Hindlimb muscle (tissue), 1 donor: ENCODE measurements around the gene NR2E1. TPM values are rescaled to one million over a fixed set of nuclear protein-coding genes. Genes with fewer than 3 reads are reported as not detected.

ENCODE experiments used
- DNase-seq: peaks from one replicate; pipeline ENCODE4 v3.0.0-alpha.2; 2013
- polyA plus RNA-seq: library from polyadenylated mRNA; unstranded; fragments of 120-200 nt; gene quantifications from one replicate; pipeline ENCODE4 v1.2.1, GENCODE V29; 2013; ENCODE audit not compliant: insufficient read length

NR2E1 gene
- polyA plus RNA-seq, 1 donor: not detected

- DNase-seq: no peak
Observed at GRCh38 chr6:108156180-108156937, 9.5 kb upstream of the NR2E1 start.

DNA sequence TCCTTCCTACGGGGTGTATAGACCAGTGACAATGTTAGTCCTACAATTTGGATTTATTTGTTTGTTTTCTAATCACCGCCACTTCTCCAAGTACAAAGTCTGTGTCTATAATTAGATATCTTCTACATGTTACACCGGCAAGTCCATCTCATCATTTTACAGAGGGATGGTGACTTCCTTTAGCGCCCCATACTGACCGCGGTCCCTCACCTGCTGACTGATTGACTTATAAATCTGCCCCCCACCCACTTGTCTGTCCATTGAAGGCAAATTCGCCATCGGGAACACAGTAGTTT is 8.9 kb upstream of the NR2E1 start:
- no peak for DNase-seq

DNA sequence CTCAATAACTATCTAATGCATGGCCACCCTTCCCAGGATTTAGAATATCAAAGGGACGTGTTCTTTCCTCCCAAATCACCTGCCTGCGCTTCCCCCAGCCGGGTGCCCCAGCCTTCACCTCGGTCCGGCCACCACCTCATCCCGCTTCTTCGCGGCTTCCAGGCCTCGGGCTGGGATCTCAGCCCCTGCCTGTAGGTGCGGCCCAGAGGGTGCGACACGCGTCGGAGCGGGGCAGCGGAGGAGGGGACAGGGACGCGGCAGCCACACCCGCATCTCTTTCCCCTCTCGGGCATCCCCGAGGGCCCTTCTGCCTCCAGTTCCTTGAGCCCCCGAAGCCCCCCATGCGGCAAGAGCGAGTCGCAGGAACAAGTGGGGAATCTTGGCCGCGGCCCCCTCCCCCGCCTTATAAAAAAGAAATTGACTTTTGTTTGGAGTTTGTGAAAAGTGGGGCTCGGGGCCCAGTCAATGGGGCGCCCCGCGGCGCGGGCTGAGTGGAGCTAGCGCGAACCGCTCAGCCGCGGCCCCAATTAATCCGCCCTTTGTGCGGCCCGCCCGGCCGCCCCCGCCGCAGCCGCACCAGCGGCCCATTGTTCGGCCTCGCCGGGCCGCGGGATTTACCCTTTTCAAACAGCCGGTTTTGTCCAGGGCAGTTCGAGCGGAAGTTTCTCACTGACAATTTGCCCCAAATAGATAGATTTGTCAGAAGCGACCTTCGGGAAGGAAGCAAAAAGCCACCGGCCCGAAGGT is 8.4 kb upstream of the NR2E1 start:
- no peak for DNase-seq

DNA sequence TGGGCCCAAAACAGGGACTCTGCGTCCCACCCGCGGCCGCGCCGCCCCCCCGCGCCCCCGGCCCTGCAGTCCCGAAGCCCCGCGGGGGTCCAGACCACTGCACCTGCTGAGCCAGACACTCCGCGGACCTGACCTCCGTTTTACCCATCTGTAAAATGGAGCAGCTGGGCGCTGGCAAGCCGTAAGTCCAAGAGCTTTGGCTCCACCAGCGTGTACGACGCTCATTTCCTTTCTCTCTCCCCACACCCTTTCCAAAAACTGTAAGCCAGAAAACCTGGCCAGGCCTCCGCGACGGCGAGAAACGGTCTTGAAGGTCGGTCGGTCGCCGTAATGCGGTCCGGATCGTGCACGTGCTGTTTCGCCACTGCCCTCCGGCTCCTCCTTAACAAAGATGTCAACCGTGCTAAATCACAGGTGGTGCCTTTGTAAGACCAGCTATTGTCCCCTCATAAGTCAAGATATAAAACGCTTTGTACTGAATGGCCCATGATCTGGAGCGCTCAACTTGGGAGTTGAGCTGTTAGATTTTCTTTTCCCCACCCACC is 7.8 kb upstream of the NR2E1 start:
- no peak for DNase-seq

- DNase-seq: no peak
Observed at GRCh38 chr6:108159981-108160380, 5.8 kb upstream of the NR2E1 start.

- DNase-seq: no peak
Observed at GRCh38 chr6:108161724-108162282, 4.0 kb upstream of the NR2E1 start.

DNA sequence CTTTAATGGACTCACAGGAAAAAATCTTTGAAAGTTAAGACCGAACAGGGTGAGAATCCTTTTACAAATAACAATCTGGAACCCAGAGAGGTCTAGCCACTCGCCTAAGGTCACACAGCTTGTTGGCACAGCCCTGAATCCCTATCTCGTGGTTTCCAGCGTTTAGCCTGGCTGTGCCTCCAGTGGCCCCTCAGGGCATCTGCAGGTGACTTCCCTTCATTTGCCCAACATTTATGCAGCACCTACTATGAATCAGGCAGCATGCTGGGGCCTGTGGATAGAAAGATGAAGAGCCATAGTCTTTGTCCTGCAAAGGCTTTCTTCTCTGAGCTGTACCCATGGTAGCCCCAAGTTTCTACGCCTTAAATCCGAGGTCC is 2.6 kb upstream of the NR2E1 start:
- DNase-seq: no peak

DNA sequence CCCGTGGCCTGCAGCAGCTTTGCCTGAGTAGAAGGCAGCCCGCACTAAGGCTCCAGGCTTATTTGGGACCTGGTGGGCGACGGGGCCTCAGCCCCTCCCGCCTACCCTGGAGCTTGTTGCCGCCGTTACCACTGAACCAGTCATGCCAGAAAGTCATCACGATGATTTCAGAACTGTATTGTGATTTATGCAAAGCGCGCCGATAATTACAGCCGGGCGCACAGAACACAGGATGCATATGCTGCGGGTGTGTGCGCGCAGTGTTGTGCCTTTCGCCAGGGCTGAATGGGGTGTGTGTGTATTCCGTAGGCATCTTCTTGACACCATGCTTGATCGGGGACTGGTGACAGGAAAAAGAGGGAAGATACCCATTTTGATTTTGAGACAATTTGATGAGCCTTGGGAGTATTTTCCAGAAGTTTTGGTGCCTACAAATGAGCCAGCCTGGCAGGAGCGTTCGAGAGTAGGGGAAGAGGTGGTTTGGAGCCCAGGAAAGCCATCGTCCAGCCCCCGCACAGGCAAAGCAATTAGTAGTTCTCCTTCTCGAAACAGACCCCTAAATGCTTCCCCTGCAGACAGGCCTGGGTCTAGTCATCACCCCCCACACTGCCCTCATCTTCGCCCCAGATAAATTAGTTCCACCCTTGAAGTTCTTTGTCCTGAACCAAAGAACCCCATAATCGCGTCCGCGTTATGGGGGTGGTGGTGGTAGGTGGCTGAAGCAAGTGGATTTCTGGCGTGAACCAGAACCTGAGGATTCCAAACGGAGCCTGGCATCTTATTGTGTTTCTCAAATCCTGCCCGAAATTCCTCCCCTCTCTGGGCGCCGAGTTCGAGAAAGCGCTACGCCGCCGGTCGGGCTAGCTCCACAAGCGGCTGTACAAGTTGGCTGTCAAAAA is 1.9 kb upstream of the NR2E1 start:
- no peak for DNase-seq

DNA sequence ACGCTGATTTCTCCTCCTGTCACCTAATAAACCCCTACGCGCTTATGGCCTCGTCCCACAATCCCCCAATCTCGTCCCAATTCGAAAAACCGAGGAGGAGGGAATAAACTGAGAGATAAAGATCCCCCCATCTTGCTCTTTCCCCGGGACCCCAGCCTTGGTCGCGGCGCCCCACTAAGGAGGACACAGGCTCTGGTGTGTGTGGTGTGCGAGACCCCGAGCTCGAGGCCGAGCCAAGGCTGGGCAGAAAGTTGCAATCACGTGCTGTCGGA is 1.3 kb upstream of the NR2E1 start:
- no peak for DNase-seq

- DNase-seq: no peak
Observed at GRCh38 chr6:108164815-108165706, 761 bp upstream of the NR2E1 start.

DNA sequence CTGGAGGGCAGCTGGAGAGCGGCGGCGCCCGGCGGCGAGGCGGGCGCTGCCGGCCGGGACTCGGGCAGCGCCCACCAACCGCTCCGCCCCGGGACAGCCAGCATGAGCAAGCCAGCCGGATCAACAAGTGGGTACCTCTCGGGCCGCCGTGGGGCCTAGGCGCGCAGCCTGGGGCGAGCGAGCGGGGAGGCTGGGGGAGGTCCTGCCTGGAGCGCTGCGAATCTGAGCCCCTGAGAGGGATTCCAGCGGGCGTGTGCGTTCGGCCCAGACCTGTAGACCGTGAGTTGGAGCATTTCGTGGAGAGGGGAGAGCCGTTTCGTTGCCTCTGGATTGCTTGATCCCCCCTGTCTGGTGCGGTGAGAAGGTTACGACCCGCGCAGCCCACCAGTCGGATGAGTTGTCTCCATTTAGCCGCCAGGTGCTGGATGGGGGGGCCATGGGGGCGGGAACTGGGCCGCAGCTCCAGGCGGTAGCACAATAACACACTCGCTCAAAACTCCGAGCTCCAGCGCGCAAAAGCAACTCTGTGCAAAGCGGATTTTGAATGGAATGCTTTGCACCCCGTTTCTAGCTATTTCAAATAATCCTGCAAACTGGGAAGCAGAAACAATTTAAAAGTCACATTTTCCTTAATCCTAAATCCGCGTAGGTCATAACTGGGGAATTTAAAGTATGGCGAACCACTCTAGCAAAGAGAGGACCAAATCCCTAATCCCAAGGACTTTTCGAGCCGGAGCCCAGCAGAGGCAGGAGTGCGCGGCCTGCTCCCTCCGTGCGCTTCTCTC is 1.0 kb downstream of the NR2E1 start:
- DNase-seq: no peak

DNA sequence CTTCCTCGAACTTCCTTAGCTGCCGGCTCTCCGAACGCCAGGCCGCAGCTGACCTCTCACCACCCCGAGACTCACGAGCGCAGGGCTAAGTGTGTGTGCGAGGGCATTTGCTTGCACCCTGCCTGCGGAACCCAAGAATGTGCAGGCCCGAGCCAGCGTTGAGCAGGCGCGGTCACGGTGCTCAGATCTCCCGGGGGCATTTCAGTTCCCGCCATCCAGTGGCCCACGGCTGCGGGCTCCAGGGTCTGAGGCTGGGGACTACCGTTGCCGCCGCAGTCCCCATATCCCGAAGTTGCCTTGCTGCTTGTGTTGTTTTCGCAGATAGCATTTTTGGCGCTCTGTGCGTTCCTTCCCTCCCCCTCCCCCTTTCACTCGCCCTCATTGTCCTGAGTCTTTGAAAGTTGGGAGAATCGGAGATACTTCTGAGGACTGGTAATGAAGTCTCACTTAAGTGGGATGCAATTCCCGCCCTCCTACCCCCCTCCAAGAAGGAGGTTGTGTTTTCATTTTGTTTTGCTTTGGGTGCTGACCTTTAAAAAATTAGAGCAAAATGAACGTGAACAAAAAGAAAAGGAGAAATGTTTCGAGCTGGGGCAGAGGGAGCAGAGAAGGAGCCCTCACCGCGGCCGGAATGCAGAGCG is 1.7 kb downstream of the NR2E1 start:
- DNase-seq: no peak

- DNase-seq: no peak
Observed at GRCh38 chr6:108168090-108168463, 2.3 kb downstream of the NR2E1 start.

- DNase-seq: no peak
Observed at GRCh38 chr6:108168501-108169463, 3.0 kb downstream of the NR2E1 start.

GRCh38 chr6:108169464-108170331 is 3.9 kb downstream of the NR2E1 start:
- no peak for DNase-seq

DNA sequence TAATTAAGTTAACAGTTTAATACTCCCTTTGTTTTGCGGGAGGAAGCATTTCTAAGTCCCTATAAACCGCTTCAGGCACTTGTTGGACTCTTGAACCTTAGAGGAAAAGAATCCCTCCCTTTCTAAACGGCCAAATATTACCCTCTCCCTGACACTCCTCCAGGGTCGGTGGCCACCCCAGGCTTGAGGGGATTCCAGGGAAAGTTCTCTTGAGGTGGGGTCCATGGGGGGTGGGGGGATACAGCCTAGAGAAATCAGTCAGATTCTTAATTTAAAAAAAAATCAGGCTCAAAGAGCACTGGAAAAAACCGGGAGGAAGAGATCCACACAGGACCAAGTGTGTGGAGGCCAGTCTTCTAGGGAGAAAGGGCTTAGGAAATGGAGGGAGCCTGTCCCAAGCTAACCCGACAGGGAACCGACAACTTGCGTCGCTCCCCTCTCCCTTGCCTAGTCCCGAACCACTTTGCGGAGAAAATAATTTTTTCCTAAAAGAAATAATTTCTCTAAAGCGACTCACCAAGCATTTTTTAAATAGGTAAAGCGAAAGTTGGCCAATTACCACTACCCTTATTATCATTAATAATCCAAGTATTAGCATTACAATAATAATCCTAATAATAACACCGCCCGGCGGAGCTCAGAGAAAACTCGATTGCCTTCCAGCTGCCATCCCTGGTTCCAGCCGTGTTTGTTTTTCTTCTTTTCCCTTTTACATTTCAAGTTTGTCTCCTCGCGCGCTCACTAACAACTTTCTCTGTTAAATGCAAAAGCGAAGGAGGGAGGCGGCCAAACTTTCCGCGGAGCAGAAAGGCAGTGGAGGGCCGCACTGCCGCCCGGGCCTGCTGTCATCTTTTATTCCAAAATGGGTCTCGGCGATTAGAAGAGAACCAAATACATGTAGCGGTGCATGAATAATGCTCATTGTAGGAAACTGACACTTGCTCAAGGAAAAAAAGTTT is 4.8 kb downstream of the NR2E1 start:
- DNase-seq: no peak

DNA sequence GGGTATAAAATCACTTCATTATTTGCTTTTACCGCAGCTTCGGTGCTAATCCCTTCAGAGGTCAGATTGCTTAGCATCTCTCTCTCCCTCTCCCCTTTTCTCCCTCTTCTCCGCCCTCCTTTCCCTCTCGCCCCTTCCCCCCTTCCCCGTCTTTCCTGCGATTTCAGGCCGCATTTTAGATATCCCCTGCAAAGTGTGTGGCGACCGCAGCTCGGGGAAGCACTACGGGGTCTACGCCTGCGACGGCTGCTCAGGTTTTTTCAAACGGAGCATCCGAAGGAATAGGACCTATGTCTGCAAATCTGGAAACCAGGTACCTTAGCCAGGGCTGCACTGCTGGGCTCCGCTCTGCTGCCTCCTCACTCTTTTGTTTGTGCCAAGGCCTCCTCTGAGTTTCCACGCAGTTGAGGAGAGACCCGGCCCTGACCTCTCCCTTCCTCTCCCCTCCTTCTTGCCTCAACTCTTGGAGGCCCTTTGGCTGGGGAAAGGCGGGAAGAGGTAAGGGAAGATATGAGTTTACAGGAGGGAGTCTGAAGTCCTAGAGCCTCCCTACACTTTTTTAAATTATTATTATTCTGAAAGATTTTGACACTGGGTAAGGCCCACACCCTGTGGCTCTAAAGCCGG is 5.6 kb downstream of the NR2E1 start:
- no peak for DNase-seq
